Endothelial cell of umbilical vein (primary cell): ENCODE measurements around the gene ZNF552.

Experiments used
- EZH2 ChIP-seq: IDR thresholded peaks from 2 replicates; pipeline ENCODE4 v1.6.1; 2012; ENCODE audit warnings: borderline replicate concordance, low read depth, mild to moderate bottlenecking, moderate library complexity, low read length, inconsistent platforms; ENCODE audit not compliant: severe bottlenecking
- FOS ChIP-seq: IDR thresholded peaks from 2 replicates; pipeline ENCODE4 v1.6.1; 2011; ENCODE audit warnings: mild to moderate bottlenecking, low read length, moderate library complexity, borderline replicate concordance; ENCODE audit not compliant: insufficient read depth
- GATA2 ChIP-seq: IDR thresholded peaks from 2 replicates; pipeline ENCODE4 v1.7.0; 2011; ENCODE audit warnings: low read depth, mild to moderate bottlenecking, moderate library complexity, mixed read lengths, low read length; ENCODE audit not compliant: insufficient read length, insufficient read depth
- MYC ChIP-seq: IDR thresholded peaks from one replicate; pipeline ENCODE4 v1.6.1; 2011; ENCODE audit warnings: mild to moderate bottlenecking, low read depth, low read length
- POLR2A ChIP-seq: IDR thresholded peaks from 2 replicates; pipeline ENCODE4 v1.6.1; 2012; ENCODE audit warnings: low read depth, mild to moderate bottlenecking, control low read depth, low read length
- POLR2AphosphoS5 ChIP-seq: IDR thresholded peaks from 2 replicates; pipeline ENCODE4 v1.6.1; 2012; ENCODE audit warnings: low read depth, mild to moderate bottlenecking, control low read depth, low read length, moderate library complexity; ENCODE audit not compliant: insufficient read depth
- TF ChIP-seq, protein P1 (sequence below), 2 donors: IDR thresholded peaks; 1 replicate in 1 of 2; 2 replicates in 1 of 2; pipeline ENCODE4 v1.5.1; 2011; ENCODE audit warnings: low read length in 2 of 2, mild to moderate bottlenecking in 2 of 2, moderate library complexity in 2 of 2, control low read depth in 1 of 2, inconsistent platforms in 1 of 2, low read depth in 1 of 2; ENCODE audit not compliant: insufficient read depth in 1 of 2; ENCODE audit errors: extremely low read depth in 1 of 2
- TF ChIP-seq, protein P2 (sequence below): IDR thresholded peaks from 2 replicates; pipeline ENCODE4 v1.6.1; 2011; ENCODE audit not compliant: insufficient read depth, insufficient read length

DNA sequence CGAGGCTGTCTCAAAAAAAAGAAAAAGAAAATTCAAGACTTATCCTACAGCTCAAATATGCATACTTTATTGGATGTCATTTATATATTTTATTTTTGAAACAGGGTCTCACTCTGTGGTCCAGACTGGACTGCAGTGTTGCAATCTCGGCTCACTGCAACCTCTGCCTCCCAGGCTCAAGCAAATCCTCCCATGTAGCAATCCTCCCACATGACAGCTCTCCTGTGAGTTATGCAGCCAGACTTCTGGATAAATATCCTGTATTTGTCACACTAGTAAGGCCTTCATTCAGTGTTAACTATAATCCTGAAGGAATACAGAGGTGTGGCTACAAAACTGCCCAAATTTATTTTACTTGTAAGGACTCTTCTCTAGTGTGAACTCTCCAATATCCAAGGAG is 7.2 kb downstream of the ZNF552 start:
- TF ChIP-seq, protein P1, sequence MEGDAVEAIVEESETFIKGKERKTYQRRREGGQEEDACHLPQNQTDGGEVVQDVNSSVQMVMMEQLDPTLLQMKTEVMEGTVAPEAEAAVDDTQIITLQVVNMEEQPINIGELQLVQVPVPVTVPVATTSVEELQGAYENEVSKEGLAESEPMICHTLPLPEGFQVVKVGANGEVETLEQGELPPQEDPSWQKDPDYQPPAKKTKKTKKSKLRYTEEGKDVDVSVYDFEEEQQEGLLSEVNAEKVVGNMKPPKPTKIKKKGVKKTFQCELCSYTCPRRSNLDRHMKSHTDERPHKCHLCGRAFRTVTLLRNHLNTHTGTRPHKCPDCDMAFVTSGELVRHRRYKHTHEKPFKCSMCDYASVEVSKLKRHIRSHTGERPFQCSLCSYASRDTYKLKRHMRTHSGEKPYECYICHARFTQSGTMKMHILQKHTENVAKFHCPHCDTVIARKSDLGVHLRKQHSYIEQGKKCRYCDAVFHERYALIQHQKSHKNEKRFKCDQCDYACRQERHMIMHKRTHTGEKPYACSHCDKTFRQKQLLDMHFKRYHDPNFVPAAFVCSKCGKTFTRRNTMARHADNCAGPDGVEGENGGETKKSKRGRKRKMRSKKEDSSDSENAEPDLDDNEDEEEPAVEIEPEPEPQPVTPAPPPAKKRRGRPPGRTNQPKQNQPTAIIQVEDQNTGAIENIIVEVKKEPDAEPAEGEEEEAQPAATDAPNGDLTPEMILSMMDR (IDR thresholded peaks at IDR 0.05; ENCODE audit: extremely low read depth in 1 of 2, insufficient read depth in 1 of 2, low read depth in 1 of 2, low read length in 2 of 2): no peak
- TF ChIP-seq, protein P2, sequence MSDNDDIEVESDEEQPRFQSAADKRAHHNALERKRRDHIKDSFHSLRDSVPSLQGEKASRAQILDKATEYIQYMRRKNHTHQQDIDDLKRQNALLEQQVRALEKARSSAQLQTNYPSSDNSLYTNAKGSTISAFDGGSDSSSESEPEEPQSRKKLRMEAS: no peak
- TF ChIP-seq FOS: no peak
- TF ChIP-seq GATA2: no peak
- TF ChIP-seq MYC: no peak
- no peak for TF ChIP-seq EZH2
- TF ChIP-seq POLR2A: no peak
- no peak for TF ChIP-seq POLR2AphosphoS5
